HG03378 (cell line): ENCODE results near the gene SERF1A.
"Not testable (repeated sequence)": the region's sequence is repeated elsewhere in the genome, so short reads cannot be mapped to it uniquely, and the experiment has no call there.

Source experiments
- ATAC-seq: cut with Tn5 transposase; IDR thresholded peaks from one replicate; pipeline ENCODE4 v1.9.1; 2021; ENCODE audit warnings: mild to moderate bottlenecking, moderate library complexity; ENCODE audit not compliant: unreplicated experiment

The SERF1A gene

DNA sequence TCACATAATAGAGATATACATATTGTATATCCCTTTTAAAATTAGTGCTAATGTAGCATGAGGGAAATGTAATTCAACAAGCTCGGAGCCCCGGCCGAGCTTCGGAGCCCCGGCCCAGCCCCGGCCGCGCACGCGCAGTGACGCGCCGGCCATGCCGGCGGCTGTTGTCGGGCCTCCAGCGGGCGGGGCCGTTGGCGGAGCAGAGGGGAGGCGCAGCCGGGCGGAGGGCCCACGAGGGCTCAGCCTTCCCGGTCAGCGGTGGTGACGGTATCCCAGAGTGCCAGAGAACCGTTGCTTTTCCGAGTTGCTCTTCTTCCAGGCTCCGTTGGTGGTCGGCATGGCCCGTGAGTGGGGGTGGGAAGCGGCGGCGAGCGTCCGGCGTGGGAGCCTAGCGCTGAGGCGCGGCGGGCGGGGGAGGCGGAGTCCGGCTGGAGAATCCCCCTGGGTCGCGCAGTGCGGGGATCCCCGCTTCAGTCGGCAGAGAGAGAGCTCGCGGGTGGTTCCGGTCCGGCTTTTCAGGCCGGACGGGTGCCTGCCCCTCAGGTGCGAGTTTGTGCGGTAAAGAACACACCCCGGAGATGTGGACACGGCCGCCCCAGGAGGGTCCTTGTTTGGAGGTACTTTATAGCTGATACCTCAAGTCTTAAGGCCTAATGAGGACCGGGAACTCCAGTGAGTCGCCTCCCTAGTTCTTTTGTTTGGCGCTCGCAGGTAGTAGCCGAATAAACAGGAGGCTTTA, at the start of gene SERF1A:
TSS of gene SERF1A (plus strand) at position 137 of the 739 bp plus-strand sequence. CDS start at position 338, 201 bp downstream.
- ATAC-seq: peak; percentile 80

DNA sequence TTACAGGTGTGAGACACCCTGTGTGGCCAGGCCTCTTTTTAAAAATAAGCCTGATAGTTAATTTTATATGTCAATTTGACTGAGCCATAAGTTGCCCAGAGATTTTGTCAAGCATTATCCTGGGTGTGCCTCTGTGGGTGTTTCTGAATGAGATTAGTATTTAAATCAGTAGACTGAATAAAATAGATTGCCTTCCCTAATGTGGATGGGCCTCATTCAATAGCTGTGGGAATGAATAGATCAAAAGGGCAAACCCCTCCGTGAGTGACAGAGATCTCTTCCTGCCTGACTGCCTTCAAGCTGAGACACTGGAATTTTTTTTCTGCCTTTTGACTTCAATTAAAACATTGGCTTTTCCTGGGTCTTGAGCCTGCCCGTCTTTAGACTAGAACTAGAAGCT, 33.7 kb upstream of the SERF1A start:
- ATAC-seq: not testable (repeated sequence)

GRCh38 chr5:70870626-70871025, 29.8 kb upstream of the SERF1A start:
- ATAC-seq: not testable (repeated sequence)

GRCh38 chr5:70896076-70896475, 4.4 kb upstream of the SERF1A start:
- ATAC-seq: not testable (repeated sequence)

GRCh38 chr5:70901272-70901571, 753 bp downstream of the SERF1A start:
- ATAC-seq: not testable (repeated sequence)

DNA sequence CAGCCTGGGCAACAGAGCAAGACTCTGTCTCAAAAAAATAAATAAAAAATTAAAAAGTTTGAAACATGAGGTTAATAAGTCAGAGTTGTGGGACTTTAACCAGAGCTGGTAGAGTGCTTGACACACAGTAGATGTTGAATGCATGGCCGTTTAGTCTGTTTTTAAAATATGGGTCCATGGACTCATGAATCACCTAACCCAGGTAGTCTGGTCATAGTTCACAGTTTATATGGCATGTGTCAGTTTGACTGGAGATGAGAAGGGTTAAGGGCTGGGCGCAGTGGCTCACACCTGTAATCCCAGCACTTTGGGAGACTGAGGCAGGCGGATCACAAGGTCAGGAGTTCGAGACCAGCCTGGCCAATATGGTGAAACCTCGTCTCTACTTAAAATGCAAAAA, 6.2 kb downstream of the SERF1A start:
- ATAC-seq: not testable (repeated sequence)

DNA sequence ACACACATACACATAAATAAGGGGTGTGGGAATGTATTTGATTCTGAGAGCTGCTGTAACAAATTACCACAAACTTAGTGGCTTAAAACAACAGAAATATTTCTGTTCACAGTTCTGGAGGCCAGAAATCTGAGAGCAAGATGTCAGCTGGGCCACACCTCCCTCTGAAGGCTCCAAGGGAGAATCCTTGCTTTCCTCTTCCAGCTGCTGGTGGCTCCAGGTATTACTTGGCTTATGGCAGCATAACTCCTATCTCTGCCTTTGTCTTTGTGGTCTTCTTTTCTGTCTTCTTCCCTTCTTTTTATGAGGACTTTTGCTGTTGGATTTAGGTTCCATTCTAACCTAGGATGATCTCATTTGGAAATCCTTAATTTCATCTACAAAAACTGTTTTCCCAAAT, 16.4 kb downstream of the SERF1A start:
- not testable (repeated sequence) for ATAC-seq

DNA sequence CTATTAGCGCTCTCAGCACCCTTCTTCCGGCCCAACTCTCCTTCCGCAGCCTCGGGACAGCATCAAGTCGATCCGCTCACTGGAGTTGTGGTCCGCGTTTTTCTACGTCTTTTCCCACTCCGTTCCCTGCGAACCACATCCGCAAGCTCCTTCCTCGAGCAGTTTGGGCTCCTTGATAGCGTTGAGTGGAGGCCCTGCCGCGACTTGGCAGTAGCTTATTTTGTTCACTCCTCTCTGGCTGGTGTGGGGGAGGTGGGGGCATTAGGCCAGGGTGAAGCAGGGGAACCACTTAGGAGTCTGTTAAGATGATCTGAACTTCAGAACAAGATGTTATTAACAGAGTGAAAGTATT, 24.7 kb downstream of the SERF1A start:
- ATAC-seq: peak; percentile 44

GRCh38 chr5:70931709-70932368, 31.4 kb downstream of the SERF1A start:
- ATAC-seq: not testable (repeated sequence)

DNA sequence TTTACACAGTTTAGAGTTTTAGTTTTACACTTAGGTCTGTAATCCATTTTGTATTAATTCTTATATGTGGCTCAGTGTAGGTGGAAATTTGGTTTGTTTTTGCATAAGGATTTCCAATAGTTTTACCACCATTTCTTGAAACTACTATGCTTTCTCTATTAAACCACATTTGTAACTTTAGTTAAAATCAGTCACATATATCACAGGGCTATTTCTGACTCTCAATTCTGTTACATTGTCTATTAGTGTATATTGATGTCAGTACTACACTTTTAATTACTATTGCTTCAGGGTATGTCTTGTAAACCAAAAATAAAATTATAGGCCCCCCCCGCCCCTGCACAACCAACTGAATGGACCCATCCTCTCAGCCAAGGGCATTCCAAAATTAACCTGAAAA, 32.1 kb downstream of the SERF1A start:
- ATAC-seq: not testable (repeated sequence)

GRCh38 chr5:70953068-70953467, 52.6 kb downstream of the SERF1A start:
- ATAC-seq: not testable (repeated sequence)
